Mesodermal cell (in vitro differentiated cells): Measurements from ENCODE around the gene GDI2.

Experiments
- H3K27ac ChIP-seq: 2 replicates; pipeline ENCODE4 v1.7.0; 2013; ENCODE audit warnings: mild to moderate bottlenecking, low read depth, low read length, moderate library complexity; ENCODE audit not compliant: severe bottlenecking
- H3K36me3 ChIP-seq: 2 replicates; pipeline ENCODE4 v1.7.1; 2013; ENCODE audit warnings: mild to moderate bottlenecking, low read length, moderate library complexity; ENCODE audit not compliant: control insufficient read depth, insufficient read depth
- H3K4me1 ChIP-seq: one replicate; pipeline ENCODE4 v1.7.1; 2013; ENCODE audit warnings: mild to moderate bottlenecking, low read length; ENCODE audit not compliant: insufficient read depth, control insufficient read depth, poor library complexity, severe bottlenecking
- H3K4me3 ChIP-seq: 2 replicates; pipeline ENCODE4 v1.7.0; 2013; ENCODE audit warnings: low read length, control low read depth, mild to moderate bottlenecking; ENCODE audit not compliant: insufficient read depth, poor library complexity, severe bottlenecking; ENCODE audit errors: extremely low read depth
- H3K9me3 ChIP-seq: 2 replicates; pipeline ENCODE4 v1.7.1; 2013; ENCODE audit warnings: mild to moderate bottlenecking, low read length, moderate library complexity; ENCODE audit not compliant: control insufficient read depth
- WGBS, 2 experiments: methylation state at CpG; one replicate each; pipeline ENCODE4 v1.1.5; 2013; ENCODE audit warnings: missing lambda C conversion rate in 2 of 2; ENCODE audit not compliant: insufficient coverage in 2 of 2; 5-methylcytosine and 5-hydroxymethylcytosine counted together

The GDI2 gene

DNA sequence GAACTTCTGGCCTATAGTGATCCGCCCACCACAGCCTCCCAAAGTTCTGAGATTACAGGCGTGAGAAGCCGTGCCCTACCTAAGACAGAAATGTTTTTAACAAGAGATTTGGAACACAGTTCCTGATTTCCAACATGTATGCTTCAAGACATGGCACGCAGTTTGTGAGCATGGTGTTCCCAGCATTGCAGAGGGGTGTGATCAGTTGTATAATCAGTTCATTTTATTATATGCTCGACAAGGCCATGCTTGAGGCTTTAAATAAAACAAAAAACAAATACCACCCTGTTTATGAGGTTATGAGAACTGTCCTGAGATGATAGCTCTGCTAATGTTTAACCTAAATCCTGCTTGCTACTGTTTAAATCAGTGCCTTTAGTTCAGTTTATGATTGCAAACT, 68.4 kb downstream of the GDI2 start:
- 98 to 100% methylated on average over 3 to 4 of the region's 5 CpGs for WGBS, 2 experiments

DNA sequence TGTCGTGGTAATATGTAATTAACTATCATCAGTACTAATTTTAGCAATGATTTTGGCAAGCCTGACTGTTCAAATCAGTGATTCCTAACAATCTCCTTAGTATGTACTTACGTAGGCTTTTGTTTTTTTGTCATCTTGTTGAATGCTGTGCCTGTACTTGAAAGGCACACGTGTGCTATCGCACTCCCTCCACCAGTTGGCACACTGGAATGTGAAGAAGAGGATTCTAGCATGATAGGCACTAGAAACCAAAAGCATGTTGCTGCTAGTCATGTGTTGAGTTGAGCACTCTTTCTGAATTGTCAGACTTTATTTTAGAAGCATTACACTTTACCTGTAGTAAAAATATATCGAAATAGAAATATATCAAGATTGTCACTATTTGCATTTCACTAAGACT, 69.5 kb downstream of the GDI2 start:
- 0 to 50% methylated on average over 1 to 2 of the region's 5 CpGs for WGBS, 2 experiments
- H3K36me3 ChIP-seq = peaks cover 84% of the 10 kb centered on the region

More for the DNA sequence above, 68.4 kb downstream of the GDI2 start:
- Histone ChIP-seq H3K4me1 (no peaks in the 10 kb centered on the region), H3K9me3 (no peaks in the 10 kb centered on the region), H3K36me3 (peaks cover 92% of the 10 kb centered on the region), H3K4me3 (no peak overlapping the region), H3K27ac (no peak overlapping the region)

GRCh38 chr10:5742116-5742515, 71.1 kb downstream of the GDI2 start:
- peaks cover 72% of the 10 kb centered on the region for H3K36me3 ChIP-seq

More for the DNA sequence above, 69.5 kb downstream of the GDI2 start:
- Histone ChIP-seq H3K4me1 (no peaks in the 10 kb centered on the region), H3K27ac (no peak overlapping the region), H3K4me3 (no peak overlapping the region), H3K9me3 (no peaks in the 10 kb centered on the region)

GRCh38 chr10:5741276-5741675, 72.0 kb downstream of the GDI2 start:
- H3K36me3 ChIP-seq = peaks cover 64% of the 10 kb centered on the region
- WGBS, 2 experiments = no CpG with 5 or more reads among the region's 1 CpG
- H3K4me1 ChIP-seq = no peaks in the 10 kb centered on the region
- H3K4me3 ChIP-seq = no peak overlapping the region
- no peaks in the 10 kb centered on the region for H3K9me3 ChIP-seq
- H3K27ac ChIP-seq = no peak overlapping the region

More at GRCh38 chr10:5742116-5742515, 71.1 kb downstream of the GDI2 start:
- Histone ChIP-seq H3K4me3 (no peak overlapping the region), H3K9me3 (no peaks in the 10 kb centered on the region), H3K27ac (no peak overlapping the region), H3K4me1 (no peaks in the 10 kb centered on the region)
- 89 to 95% methylated on average over 4 to 5 of the region's 6 CpGs for WGBS, 2 experiments

DNA sequence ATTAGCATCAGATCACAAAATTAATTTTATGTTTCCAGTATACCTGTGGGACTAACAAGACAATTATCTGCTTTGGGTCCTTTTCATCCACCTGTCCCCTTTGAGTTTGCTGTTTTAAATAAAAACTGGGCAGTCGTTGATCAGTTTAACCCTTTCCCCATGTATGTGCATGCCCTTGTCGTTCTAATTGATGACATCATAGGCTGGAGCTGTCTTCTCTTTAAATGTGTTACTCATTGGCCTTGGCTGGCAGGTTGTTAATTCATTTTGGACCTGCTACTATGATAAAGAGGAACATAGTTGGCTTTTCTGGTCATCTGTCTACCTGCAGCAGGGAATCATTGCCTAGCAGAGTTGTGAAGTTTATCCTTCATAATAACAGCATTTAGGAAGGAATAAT, 74.8 kb downstream of the GDI2 start:
- WGBS, 2 experiments = 100% methylated on average over 1 to 2 of the region's 2 CpGs
- Histone ChIP-seq H3K4me1 (no peaks in the 10 kb centered on the region), H3K36me3 (peaks cover 51% of the 10 kb centered on the region), H3K9me3 (no peaks in the 10 kb centered on the region), H3K4me3 (no peak overlapping the region), H3K27ac (no peak overlapping the region)

DNA sequence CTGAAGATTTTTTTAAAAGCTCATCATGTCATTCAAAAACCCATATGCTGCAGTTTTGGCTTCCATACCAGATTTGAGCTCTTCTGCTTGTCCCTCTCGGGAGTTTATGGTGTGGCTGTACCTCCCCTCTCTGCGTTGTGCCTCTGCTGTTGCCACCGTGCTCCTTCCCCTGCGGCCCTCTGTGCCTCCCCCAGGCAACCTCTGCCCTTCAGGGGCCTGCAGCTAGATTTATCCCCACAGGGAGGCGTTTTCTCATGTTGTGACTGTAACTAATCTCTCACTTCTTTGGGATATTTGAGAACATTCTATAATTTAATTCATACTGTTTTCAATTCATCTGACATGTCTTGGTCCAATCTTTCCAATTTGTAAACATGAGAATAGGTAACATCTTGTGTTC, 75.9 kb downstream of the GDI2 start:
- Histone ChIP-seq H3K4me3 (no peak overlapping the region), H3K27ac (no peak overlapping the region), H3K9me3 (no peaks in the 10 kb centered on the region), H3K36me3 (peaks cover 47% of the 10 kb centered on the region), H3K4me1 (no peaks in the 10 kb centered on the region)
- WGBS, 2 experiments = 70 to 73% methylated on average over 3 to 4 of the region's 5 CpGs

DNA sequence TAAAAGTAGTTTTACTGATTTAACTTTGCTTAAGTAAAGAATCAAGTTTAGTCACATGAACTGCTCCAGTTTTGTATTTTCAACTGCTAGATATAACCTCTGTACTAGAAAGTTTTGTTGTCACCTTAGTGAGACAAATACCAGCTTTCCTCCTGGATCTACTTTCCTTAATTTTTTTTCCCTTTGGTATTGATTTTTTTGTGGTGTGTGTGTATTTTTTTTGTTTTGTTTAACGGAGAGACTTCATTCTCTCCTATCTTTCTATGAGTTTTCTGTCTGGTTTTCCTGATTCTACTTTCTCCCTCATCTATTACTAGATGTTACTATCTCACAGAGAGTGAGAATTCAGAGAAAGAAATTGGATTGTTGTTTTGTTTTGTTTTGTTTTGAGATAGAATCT, 76.6 kb downstream of the GDI2 start:
- H3K36me3 ChIP-seq = peaks cover 47% of the 10 kb centered on the region

DNA sequence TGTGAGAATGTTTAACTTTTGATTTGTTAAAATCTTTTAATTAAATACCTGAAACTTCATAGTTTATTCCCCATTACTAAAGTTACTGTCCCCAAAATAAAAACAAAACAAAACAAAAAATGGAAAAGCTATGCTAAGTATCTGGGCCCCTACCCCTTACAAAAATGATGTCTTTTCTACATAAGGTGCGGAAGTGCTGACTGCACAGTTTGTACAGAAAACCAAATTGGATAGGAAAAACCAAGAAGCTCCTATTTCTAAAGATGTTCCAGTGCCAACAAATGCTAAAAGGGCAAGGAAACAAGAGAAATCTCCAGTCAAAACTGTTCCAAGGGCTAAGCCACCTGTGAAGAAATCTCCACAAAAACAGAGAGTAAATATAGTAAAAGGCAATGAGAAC, 78.1 kb downstream of the GDI2 start:
- WGBS, 2 experiments = 100% methylated on average over 1 of the region's 1 CpG

More for the DNA sequence above, 76.6 kb downstream of the GDI2 start:
- Histone ChIP-seq H3K4me1 (no peaks in the 10 kb centered on the region), H3K4me3 (no peak overlapping the region), H3K9me3 (no peaks in the 10 kb centered on the region), H3K27ac (no peak overlapping the region)
- WGBS, 2 experiments = no CpG with 5 or more reads among the region's 1 CpG

DNA sequence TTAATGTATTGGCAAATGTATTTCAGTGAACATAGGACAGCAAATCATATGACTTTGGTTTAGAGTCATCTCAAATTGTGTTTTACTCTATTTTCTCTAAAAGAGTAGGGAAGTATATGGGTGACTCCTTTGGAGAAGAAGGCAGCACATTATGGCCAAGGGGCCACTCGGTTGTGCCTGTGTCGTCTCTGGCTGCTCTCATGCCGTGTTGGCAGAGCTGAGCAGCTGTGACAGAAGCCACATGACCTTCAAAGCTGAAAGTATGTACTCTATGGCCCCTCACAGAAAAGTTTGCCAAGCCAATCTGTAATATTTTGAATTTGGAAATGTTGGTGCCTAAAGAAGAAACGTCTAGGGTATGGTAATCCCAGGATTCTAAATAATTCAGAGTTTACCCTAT, 81.1 kb downstream of the GDI2 start:
- Histone ChIP-seq H3K4me1 (no peaks in the 10 kb centered on the region), H3K9me3 (no peaks in the 10 kb centered on the region), H3K36me3 (peaks cover 50% of the 10 kb centered on the region), H3K27ac (no peak overlapping the region), H3K4me3 (no peak overlapping the region)
- 85 to 100% methylated on average over 2 to 4 of the region's 4 CpGs for WGBS, 2 experiments

More for the DNA sequence above, 78.1 kb downstream of the GDI2 start:
- H3K4me3 ChIP-seq = no peak overlapping the region
- no peaks in the 10 kb centered on the region for H3K9me3 ChIP-seq
- H3K27ac ChIP-seq = no peak overlapping the region
- H3K4me1 ChIP-seq = no peaks in the 10 kb centered on the region
- peaks cover 44% of the 10 kb centered on the region for H3K36me3 ChIP-seq

GRCh38 chr10:5731559-5731958, 81.7 kb downstream of the GDI2 start:
- Histone ChIP-seq H3K4me1 (no peaks in the 10 kb centered on the region), H3K36me3 (peaks cover 56% of the 10 kb centered on the region), H3K4me3 (no peak overlapping the region), H3K27ac (no peak overlapping the region), H3K9me3 (no peaks in the 10 kb centered on the region)
- 100% methylated on average over 2 of the region's 3 CpGs; no CpG with 5 or more reads in 1 of the 2 experiments for WGBS, 2 experiments

GRCh38 chr10:5730766-5731165, 82.5 kb downstream of the GDI2 start:
- no peaks in the 10 kb centered on the region for H3K9me3 ChIP-seq
- peaks cover 59% of the 10 kb centered on the region for H3K36me3 ChIP-seq
- no peaks in the 10 kb centered on the region for H3K4me1 ChIP-seq
- no peak overlapping the region for H3K27ac ChIP-seq
- no peak overlapping the region for H3K4me3 ChIP-seq
- WGBS, 2 experiments = 87 to 93% methylated on average over 3 of the region's 4 CpGs
